ENCODE results near the gene PLEKHA7.
"Not testable (repeated sequence)": the region's sequence is repeated elsewhere in the genome, so short reads cannot be mapped to it uniquely, and the experiment has no call there.

The PLEKHA7 gene

DNA sequence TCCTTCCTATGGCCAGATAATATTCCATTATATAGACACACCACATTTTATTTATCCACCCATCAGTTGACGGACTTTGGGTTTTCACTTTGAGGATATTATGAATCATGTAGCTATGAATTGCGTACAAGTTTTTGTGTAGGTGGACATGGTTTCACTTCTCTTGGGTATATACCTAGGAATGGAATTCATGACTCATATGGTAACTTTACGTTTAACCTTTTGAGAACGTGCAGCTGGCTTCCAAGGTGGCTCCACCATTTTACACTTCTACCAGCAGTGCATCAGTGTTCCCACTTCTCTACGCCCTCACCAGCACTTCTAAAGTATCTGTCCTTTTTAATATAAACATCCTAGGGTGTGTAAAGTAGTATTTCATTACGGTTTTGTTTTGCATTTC, 112.0 kb downstream of the PLEKHA7 start:
- no peak for DNase-seq

DNA sequence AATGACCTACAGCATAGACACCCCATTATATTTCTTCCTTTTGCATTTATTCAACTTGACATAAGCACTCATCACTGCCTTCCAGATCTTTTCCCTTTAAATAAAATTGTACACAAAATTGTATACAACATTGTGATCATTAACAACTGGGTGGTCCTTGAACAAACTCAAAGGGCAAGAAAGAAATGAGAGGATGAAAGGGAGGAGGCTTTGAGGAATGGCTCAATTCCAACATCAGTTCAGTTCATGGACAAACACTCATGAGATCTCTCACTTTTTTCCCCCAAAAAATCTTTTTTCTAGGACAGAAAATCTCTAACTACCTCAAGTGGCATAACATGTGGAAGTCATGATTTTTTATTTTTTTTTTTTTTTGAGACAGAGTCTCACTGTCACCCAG, 113.7 kb downstream of the PLEKHA7 start:
- no peak for DNase-seq

DNA sequence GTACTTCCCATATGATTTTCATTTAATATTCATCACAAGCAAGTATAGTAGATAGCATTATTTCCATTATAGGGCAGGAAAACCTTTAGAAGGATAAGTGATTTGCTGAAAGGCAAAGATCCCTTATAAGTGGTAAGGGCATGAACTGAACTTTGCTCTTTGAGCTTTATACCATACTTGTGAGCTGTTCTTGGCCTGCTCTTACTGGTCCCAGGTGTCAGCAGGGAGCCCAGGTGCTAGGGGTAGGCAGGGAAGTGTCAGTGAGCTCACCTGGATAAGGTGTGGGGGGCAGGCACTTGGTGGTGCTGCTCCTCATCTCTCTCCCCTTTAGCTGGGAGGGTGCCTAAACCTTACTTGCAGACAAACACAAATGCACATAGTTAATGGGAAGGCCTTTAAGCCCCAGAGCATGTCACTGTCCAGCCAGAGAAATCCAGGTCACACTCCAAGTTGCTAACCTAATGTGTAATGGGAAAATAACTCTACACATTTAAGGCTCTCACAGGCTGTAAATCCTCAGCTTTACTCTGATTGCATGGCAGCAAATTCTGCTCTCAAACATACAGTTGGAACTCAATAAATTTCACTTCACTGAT, 114.4 kb downstream of the PLEKHA7 start:
- DNase-seq = no peak

DNA sequence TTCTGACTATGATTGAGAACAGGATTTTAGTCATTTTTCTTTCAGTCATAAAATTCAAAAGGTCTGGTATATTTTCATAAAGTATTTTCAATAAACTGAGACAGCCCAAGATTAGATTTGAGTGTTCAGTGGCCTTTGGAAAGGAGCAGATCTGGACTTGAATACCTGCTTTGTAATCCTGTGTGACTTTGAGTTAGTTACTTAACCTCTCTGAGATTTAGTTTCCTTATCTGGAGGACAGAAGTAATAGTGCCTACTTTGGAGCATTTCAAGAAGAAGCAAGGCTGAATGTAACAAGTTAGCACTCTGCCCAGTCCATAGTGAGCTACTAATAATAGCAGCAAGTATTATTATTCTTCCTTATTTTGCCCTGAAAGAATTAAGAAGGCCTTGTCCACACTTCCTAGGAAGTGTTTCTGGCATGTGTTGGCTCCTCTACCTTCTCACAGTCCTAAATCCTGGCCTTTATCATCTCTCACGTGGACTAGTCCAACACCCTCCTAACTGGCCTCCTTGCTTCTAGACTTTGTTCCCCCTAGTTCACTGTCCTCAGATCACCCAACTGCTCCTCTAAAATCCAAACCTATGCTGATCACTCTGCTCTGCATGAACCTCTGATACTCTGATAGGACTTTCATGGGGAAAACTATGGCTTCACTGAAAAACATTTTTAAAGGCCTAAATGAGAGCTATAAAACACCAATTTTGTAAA, 115.8 kb downstream of the PLEKHA7 start:
- DNase-seq = no peak

DNA sequence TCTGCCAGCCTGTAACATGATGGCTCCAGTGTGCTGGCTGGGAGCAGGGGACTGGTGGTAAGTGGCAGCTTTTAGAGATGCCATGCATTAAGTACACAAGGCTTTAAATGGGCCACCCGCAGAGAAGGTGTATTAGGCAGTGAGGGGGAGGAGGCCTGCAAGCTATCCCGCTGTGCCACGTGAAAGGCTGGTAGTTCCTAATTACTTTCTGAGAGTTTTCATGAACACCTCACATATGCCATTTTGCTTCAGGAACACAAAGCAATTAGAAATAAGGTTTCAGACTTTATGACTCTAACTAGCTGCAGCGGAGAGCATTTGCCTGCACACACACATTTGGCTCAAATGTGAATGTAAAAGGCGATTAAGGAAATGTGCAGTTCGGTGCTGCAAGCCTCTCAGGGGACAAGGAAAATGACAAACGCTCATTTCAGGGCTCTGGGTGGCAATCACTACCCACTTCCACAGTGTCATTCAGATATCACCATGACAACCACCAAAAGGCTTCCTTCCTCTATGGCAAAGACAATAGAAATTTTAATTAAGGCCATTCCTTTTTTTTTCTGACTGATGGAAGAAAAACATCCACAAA, 116.6 kb downstream of the PLEKHA7 start:
- DNase-seq = no peak

DNA sequence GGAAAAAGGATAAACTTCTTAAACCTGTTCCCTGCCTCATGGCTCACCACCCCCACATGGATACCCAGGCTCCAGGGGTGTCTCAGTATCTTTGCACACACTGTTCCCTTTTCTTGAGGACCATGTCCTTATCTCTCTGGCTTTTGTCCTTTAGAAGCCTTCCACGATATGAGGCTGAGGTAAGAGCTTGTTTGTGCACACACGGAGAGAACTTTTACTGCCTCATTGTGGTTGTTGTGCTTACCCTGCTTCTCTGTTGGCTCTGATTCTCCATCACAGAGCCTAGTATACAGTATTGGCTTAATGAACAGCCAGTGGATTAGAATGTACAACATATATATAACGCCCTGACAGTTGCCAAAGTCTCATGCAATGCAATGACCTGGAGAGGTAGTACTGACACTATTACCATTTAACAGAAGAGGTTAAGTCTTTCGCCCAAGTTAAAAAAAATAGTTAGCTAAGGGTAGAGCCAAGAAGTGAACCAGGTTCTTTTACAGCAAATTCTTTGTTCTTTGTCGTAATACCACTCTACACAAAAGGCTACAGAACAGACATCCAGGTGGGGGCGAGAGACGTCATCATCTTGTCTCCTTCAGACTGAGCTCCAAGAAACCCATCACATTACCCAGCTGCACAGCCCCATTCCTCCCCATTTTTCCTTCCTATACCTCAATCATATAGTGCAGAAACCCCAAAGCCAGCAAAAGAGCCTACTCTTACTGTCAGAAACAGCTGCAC, 117.3 kb downstream of the PLEKHA7 start:
- DNase-seq = no peak

DNA sequence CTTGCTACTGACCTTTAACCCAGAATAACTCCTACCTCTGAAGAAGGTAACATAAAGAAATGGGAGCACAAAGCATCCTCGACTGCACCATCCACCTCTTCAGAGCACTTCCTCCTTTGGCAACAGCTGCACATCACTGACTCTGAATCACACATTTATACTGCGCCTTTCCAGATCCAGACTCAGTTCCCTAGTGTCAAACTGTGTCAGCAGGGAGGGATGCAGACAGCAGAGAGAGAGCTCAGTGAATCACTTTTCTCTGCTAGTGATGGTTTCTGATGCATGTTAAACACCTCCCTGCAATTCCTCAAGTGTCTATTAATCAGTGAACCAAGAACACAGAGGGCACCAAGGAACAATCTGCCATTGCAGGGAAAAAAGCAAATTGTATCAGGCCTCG, 118.9 kb downstream of the PLEKHA7 start:
- DNase-seq = no peak

DNA sequence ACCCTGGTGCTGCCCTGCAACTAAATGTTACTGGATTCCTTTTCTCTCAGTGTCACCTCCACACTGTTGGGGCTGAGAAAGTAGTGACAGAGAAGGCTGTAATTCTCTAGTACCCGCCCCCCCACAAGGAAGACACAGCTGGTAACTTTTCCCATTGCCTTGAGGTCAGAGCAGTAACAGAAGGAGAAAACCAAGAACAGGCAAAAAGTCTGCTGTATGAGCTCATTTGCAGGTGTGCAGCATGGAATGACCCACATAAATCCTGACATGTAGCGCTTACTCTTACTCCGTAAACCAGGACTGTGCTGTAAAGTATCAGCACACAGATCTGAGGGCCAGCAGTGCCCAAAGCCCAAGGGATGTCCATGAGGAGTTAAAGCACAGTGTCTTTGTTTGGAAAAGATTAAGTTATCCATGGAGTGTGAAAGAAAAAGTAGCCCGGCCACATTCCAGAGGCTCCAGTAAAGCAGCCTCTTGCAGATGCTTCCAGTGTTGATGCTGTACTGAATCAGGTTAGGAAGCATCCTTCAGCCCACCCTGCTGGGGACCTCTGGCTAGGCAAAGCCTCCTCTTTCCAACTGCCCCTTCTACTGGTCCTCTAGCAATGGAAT, 120.7 kb downstream of the PLEKHA7 start:
- no peak for DNase-seq

DNA sequence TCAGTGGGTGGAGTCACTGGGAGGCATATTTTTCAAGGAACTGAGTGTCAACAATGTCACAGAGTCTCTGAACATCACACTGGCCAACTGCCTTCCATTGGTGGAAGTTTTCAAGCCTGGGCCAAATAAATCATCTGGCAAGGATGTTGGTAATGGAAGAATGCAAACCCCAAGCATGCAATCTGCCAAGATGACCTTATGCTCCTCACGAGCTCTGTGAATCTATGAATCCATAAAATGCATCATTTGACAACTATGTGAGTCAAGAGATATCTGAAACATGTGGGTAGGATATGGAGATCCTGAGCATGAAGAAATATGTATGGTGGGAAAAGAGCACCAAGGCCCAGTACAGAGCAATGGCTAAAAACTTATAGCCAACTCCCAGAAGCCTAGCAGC, 122.2 kb downstream of the PLEKHA7 start:
- DNase-seq = peak; percentile 20 to 73

DNA sequence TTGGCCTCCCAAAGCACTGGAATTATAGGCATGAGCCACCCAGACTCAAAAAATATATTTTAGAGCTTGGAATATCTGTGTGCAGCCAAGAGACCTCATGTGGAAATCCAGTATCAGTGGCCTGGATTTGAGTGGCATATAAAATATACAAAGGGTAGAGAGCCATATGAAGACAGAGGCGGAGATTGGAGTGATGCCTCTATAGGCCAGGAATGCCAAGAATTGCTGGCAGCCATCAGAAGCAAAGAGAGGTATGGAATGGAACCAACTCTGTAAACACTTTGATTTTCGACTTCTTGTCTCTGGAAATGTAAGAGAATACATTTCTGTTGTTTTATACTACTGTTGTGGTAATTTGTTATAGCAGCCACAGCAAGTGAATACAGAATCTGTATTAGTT, 123.0 kb downstream of the PLEKHA7 start:
- DNase-seq = peak; percentile 23 to 74

DNA sequence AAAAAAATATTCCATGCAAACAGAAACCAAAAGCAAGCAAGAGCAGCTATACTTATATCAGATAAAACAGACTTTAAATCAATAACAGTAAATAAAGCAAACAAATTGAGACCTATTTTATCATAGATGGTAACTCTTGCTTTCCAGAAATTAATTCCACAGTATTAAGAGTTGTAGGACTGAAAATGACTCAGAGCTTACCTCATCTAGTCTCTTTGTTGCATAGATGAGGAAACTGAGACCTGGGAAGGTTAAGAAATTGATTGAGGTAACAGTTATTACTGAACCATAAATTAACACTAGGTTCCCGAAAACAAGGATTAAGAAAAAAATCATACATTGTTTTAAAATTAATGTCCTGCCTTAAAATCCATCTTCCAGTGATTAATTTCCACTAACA, 123.8 kb downstream of the PLEKHA7 start:
- no peak for DNase-seq

DNA sequence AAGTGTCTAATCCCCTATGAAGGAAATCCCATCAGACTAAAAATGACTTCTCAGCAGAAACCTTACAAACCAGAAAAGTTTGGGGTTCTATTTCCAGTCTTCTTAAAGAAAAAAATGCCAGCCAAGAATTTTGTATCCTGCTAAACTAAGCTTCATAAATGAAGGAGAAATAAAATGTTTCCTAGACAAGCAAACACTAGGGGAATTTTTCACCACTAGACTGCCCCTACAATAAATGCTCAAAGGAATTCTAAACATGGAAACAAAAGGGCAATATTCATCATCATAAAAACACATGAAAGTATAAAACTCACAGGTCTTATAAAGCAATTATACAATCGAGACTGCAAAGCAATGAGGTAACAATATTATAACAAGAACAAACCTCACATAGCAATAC, 124.3 kb downstream of the PLEKHA7 start:
- no peak for DNase-seq

DNA sequence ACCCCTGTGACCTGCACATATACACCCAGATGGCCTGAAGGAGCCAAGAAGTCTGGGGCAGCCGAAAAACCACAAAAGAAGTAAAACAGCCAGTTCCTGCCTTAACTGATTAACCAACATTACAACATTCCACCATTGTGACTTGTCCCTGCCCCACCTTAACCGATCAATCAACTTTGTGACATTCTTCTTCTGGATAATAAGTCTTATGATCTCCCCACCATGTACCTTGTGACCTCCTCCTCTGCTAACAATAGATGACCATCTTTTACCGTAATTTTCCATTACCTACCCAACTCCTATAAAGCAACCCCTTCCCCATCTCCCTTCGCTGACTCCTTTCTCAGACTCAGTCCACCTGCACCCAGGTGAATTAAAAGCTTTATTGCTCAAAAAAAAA, 125.2 kb downstream of the PLEKHA7 start:
- not testable (repeated sequence) for DNase-seq

DNA sequence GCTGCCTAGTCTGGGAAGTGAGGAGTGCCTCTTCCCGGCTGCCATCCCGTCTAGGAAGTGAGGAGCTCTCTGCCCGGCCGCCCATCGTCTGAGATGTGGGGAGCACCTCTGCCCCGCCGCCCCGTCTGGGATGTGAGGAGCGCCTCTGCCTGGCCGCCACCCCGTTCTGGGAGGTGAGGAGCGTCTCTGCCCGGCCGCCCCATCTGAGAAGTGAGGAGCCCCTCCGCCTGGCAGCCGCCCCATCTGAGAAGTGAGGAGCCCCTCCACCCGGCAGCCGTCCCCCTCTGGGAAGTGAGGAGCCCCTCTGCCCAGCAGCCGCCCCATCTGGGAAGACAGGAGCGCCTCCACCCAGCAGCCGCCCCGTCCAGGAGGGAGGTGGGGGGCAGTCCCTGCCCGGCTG, 126.3 kb downstream of the PLEKHA7 start:
- DNase-seq = not testable (repeated sequence)

DNA sequence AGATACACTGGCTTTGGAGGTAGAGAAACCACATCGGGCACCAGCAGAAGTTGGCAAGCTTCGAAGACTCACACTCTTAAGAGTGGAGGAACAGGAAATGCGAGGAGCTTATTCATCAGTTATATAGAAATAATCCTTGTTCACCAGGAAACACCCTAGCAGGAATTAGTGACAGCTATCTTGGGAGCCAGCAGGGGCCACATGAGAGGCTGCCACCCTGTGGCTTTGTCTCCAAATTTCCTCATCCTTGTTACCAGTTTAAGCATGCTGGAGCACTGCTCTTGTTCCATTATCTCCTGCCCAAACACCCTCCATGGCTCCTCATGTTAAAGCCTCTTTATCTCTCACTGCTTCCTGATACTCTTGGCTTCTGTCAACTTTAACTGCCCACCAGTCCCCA, 131.0 kb downstream of the PLEKHA7 start:
- DNase-seq = no peak

DNA sequence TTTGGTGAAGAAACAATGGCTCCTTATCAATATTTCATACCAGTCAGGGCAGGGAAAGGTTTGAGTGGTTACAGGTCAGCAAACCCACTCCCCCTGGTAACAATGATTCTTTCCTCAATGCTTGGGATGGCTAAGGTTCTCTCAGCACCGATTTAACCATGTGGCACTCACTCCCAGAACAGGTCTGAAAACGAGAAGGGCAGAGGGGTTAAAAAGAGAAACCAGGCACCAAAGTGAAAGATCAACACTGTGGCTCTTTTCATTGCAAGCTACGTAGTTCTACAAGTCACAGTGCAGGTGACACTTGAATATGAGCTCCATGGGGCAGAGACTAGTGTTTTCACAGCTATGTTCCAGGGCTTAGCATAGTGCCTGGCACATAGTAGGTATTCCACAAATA, 132.4 kb downstream of the PLEKHA7 start:
- no peak for DNase-seq

DNA sequence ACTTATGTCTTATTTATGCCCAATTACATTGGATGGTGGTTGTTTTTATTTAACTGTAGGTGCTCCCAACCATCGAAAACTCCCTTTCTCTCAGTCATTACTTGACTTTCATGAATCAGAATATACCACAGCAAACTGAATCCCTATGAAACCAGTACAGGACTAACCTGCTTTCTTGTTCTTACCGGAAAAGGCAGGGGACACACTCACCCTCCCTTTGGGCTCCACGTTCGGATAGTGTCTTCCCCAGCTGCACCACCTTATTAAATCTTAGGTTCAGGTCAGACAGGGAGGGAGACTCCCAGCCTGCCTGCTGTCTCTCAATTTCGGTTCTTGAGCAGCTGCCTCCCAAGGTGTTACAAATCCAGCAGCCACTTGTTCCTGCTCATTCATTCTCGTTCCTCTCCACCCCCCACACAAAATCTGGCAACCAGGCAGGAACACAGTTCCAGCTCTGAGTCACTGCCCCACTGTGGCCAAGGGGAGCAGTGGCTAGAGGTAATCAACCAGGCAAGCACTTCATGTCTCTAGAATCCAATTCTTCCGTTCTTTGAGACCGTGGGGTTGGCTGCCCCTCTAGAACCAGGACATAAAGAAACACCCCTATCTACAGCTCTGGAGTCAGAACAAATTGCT, 133.0 kb downstream of the PLEKHA7 start:
- peak; percentile 68 to 79 for DNase-seq

DNA sequence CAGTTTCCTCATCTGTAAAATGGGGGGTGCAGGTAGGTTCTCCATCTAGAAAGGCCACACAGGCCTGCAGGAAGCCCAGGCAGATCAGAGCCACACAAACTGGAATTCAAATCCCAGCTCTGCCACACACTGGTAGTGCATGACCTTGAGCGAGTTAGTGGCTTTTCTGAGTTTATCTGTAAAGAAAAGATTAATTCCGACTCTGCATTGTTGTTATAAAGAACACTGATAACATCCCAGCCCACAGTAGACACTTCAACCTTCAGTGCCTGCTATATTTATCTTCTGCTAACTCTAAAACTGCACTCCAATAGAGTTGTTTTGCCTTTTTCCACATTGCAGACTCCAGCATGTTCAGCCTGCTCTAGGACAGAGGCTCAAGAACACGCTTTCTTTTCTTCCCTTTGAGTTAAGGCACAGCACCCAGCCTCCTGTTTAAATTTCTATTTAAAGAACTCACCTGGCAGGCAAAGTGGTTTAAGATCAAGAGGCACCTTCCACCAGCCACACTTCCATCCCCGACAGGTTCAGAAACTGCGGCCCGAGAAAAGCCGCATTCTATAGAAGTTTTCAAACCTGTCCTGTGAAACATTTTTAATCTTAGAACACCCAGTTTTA, 133.9 kb downstream of the PLEKHA7 start:
- no peak for DNase-seq

DNA sequence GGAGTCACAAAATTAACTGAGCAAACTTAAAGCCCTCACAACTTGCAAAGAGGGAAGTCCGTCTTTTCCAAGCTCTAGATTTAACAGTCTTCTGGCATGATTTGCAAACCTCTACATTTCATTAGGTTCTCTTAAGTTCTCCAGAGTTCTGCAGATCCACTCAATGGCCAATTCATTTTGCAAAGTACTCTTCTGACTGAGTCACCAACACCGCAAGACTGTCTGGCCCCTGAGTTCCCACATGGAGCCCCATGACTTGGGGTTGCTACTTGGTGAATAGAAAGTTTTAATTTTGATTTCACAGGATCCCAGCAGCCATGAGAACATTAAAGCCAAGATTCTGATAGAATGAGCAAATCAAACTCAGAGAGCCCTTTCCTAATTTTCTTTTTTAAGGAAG, 134.5 kb downstream of the PLEKHA7 start:
- DNase-seq = no peak

DNA sequence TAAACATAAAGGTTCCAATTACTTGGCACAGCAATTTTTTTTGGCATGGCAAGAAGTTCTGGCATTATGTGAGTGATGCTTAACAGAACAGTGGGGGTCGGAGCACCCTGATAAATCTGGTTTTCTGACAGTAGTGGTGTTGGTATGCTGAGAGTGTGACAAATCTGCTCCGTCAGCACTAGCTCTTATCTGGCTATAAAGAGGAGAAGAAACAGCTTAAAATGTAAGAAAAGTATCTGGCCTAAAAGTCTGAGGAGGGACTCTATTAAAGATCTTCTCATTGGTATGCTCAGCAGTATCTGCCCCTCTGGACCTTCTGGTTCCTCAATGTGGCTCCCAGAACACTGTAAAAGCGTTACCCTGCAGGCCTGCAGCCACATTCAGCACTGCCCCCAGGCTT, 137.4 kb downstream of the PLEKHA7 start:
- DNase-seq = no peak

DNA sequence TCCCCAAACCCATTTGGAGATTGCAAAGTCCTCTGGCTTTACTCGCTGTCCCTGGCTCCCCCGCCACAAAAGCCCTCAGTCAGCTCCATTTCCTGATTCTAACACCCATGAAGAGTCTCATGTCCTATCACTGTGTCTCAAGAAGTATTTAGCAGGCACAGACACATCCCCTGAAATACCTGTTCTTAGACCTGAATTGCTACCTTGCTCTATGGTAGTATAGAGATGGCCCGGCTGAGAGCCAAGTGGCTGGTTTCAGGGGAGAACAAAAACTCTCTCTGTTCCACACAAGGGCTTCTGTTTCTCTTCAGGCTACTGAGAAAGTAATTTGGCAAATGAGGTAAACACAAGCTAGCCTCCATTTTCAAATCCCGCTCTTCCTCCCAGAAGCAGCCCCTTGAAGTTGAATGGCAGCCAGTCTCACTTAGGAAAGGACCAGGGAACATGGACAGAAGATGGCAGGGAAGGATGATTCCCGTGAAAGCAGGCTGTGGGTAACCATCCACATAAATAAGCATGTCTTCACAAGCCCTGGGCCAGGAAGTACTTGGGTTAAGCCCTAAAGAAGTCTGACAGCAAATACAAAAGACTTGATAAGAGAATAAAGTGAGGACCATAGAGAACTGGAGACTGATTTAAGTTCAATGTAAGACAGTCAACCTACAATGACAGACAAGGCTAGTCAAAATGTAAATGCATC, 138.0 kb downstream of the PLEKHA7 start:
- DNase-seq = no peak
